Transverse colon (tissue), 4 donors: Measurements from ENCODE around the gene HEATR9. TPM values are rescaled to one million over a fixed set of nuclear protein-coding genes. Genes with fewer than 3 reads are reported as not detected.

Source experiments
- DNase-seq: peaks from one replicate; pipeline ENCODE4 v3.0.0-alpha.2; 2019
- H3K27ac ChIP-seq, 4 donors: fragments of 200-600 bp; sonication (generic); 2 replicates each; pipeline ENCODE4 v1.5.1; 2016 to 2018; ENCODE audit warnings: inconsistent platforms in 4 of 4
- H3K27me3 ChIP-seq: fragments of 200-600 bp; sonication (generic); 2 replicates; pipeline ENCODE4 v1.5.1; 2017; ENCODE audit warnings: inconsistent platforms
- H3K36me3 ChIP-seq, 4 donors: fragments of 200-600 bp; sonication (generic); 2 replicates each; pipeline ENCODE4 v1.5.1; 2017 to 2019; ENCODE audit warnings: inconsistent platforms in 4 of 4
- H3K4me1 ChIP-seq, 4 donors: fragments of 200-600 bp; sonication (generic); 2 replicates each; pipeline ENCODE4 v1.5.1; 2017 to 2020; ENCODE audit warnings: inconsistent platforms in 4 of 4
- H3K4me3 ChIP-seq, 4 donors: fragments of 200-600 bp; sonication (generic); 1 replicate in 1 of 4; 2 replicates in 3 of 4; pipeline versions ENCODE4 v1.5.1 to v1.6.1; 2017 to 2019; ENCODE audit warnings: inconsistent platforms in 4 of 4
- H3K9me3 ChIP-seq, 2 donors: fragments of 200-600 bp; sonication (generic); 2 replicates each; pipeline ENCODE4 v1.5.1; 2017 to 2019; ENCODE audit warnings: inconsistent platforms in 2 of 2
- CTCF ChIP-seq, 5 experiments: fragments of 200-600 bp in 3 of 5; fragments of 450-650 bp in 2 of 5; sonication (generic) in 3 of 5; IDR thresholded peaks; 1 replicate in 2 of 5; 2 replicates in 3 of 5; pipeline ENCODE4 v1.5.1; 2016 to 2017; ENCODE audit warnings: antibody characterized with exemption in 5 of 5, inconsistent platforms in 3 of 5, mild to moderate bottlenecking in 2 of 5, moderate library complexity in 1 of 5
- EP300 ChIP-seq: sonication (generic); formaldehyde crosslinking; IDR thresholded peaks from one replicate; pipeline ENCODE4 v1.6.1; 2017; ENCODE audit warnings: antibody characterized with exemption, low read depth
- POLR2A ChIP-seq: fragments of 450-650 bp; IDR thresholded peaks from one replicate; pipeline ENCODE4 v1.6.1; 2016; ENCODE audit warnings: antibody characterized with exemption, mild to moderate bottlenecking, moderate library complexity
- POLR2AphosphoS5 ChIP-seq, 3 donors: sonication (generic); formaldehyde crosslinking; IDR thresholded peaks; one replicate each; pipeline ENCODE4 v1.6.1; 2016; ENCODE audit warnings: antibody characterized with exemption in 3 of 3
- WGBS, 2 donors: methylation state at CpG; one replicate each; pipeline ENCODE4 v1.1.5; 2018; ENCODE audit warnings: low coverage in 1 of 2; 5-methylcytosine and 5-hydroxymethylcytosine counted together
- in situ Hi-C, 4 donors: fragments of 200-750 bp; cut with MboI; loops; one replicate each; pipeline versions ENCODE4 v1.15.0 to v1.15.1; 2017; ENCODE audit warnings: low sequenced_read_pairs in 3 of 4, low pct_ligation_motif_present in 1 of 4, low pct_unique_long_range_greater_than_20kb in 1 of 4
- intact Hi-C: fragments of 100-400 bp; cut with DNase I; formaldehyde crosslinking; loops from one replicate; pipeline ENCODE4 v1.15.1; 2023; ENCODE audit warnings: low total_unique reads
- total RNA-seq, 4 donors: library from RNA; depleted of rRNA; stranded (reverse); fragments of >200 nt; gene quantifications; one replicate each; pipeline ENCODE4 v1.1.0, GENCODE V29; 2016

The HEATR9 gene
- total RNA-seq, 4 donors from 2014 or later, result not detected

- Histone ChIP-seq H3K4me3 (no peak overlapping the region), H3K27ac (no peak overlapping the region), H3K36me3 (no peaks in the 10 kb centered on the region), H3K4me1 (peaks cover 0 to 5% (median 0%) of the 10 kb centered on the region in 4 donors), H3K27me3 (no peaks in the 10 kb centered on the region), H3K9me3 (no peaks in the 10 kb centered on the region)
- in situ Hi-C loops (no loop called here), intact Hi-C loops (no loop called here)
- no peak for TF ChIP-seq POLR2AphosphoS5 (IDR thresholded peaks at IDR 0.05)
- TF ChIP-seq EP300, result no peak
- TF ChIP-seq POLR2A, result no peak
- no peak for TF ChIP-seq CTCF (IDR thresholded peaks at IDR 0.05)
- 88 to 100% methylated on average over 1 of the region's 1 CpG for WGBS, 2 donors
- no peak for DNase-seq
Measured at GRCh38 chr17:35866341-35866950, 2.2 kb downstream of the HEATR9 start.

GRCh38 chr17:35865412-35866340 is 3.0 kb downstream of the HEATR9 start:
- 59 to 64% methylated on average over 3 of the region's 3 CpGs for WGBS, 2 donors
- in situ Hi-C loops, result no loop called here

GRCh38 chr17:35864853-35865252 is 3.8 kb downstream of the HEATR9 start:
- 91% methylated on average over 7 of the region's 7 CpGs; no CpG with 5 or more reads in 1 of the 2 donors for WGBS, 2 donors
- intact Hi-C loops (no loop called here), in situ Hi-C loops (no loop called here)
- Histone ChIP-seq H3K36me3 (no peaks in the 10 kb centered on the region), H3K9me3 (no peaks in the 10 kb centered on the region), H3K27me3 (no peaks in the 10 kb centered on the region), H3K4me1 (peaks cover 0 to 5% (median 0%) of the 10 kb centered on the region in 4 donors), H3K27ac (no peak overlapping the region), H3K4me3 (no peak overlapping the region)
- no peak for DNase-seq
- no peak for TF ChIP-seq POLR2AphosphoS5 (IDR thresholded peaks at IDR 0.05)

More at GRCh38 chr17:35865412-35866340, 3.0 kb downstream of the HEATR9 start:
- H3K27ac ChIP-seq, result no peak overlapping the region
- peaks cover 0 to 5% (median 0%) of the 10 kb centered on the region in 4 donors for H3K4me1 ChIP-seq
- H3K36me3 ChIP-seq, result no peaks in the 10 kb centered on the region
- no peaks in the 10 kb centered on the region for H3K27me3 ChIP-seq
- no peak for TF ChIP-seq CTCF (IDR thresholded peaks at IDR 0.05)
- no peak for TF ChIP-seq EP300
- TF ChIP-seq POLR2A, result no peak
- no peak for TF ChIP-seq POLR2AphosphoS5 (IDR thresholded peaks at IDR 0.05)
- H3K4me3 ChIP-seq, result no peak overlapping the region
- no peak for DNase-seq
- intact Hi-C loops, result no loop called here
- no peaks in the 10 kb centered on the region for H3K9me3 ChIP-seq

- Histone ChIP-seq H3K9me3 (no peaks in the 10 kb centered on the region), H3K27ac (no peak overlapping the region), H3K4me1 (no peaks in the 10 kb centered on the region), H3K4me3 (no peak overlapping the region), H3K27me3 (no peaks in the 10 kb centered on the region), H3K36me3 (no peaks in the 10 kb centered on the region)
- intact Hi-C loops (no loop called here), in situ Hi-C loops (no loop called here)
- TF ChIP-seq POLR2AphosphoS5 (IDR thresholded peaks at IDR 0.05), result no peak
- TF ChIP-seq CTCF (IDR thresholded peaks at IDR 0.05), result no peak
- TF ChIP-seq EP300, result no peak
- TF ChIP-seq POLR2A, result no peak
- DNase-seq, result no peak
- WGBS, 2 donors, result 83% methylated on average over 2 of the region's 2 CpGs; no CpG with 5 or more reads in 1 of the 2 donors
Measured at GRCh38 chr17:35856603-35857002, 12.1 kb downstream of the HEATR9 start.
